ENCODE measurements around the gene SUSD5. TPM values are rescaled to one million over a fixed set of nuclear protein-coding genes. Genes with fewer than 3 reads are reported as not detected.

The SUSD5 gene
- total RNA-seq, 1 donor from 2014 or later: 3.1 TPM

DNA sequence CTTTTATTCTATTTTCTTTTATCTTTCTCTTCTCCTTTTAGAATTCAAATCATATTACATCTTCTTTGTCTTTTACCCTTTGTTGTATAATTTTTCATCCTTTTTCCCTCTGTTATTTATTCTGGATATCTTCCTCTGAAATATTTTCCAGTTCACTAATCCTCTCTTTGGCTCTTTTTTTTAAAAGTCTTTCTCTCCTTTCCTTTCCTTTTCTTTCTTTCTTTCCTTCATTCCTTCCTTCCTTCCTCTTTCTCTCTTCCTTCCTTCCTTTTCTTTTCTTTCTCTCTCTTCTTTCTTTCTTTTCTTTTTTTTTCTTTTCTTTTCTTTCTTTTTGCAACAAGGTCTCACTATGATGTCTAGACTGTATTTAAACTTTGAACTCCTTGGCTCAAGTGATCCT lies 9.3 kb downstream of the SUSD5 start:
- Histone ChIP-seq H3K79me2 (ENCODE audit: low read depth) (no peaks in the 10 kb centered on the region), H3K4me1 (no peaks in the 10 kb centered on the region), H3K27ac (no peak overlapping the region), H3K4me2 (no peak overlapping the region), H3K9ac (no peak overlapping the region), H3K4me3 (no peak overlapping the region), H3K27me3 (no peaks in the 10 kb centered on the region), H4K20me1 (ENCODE audit: low read depth) (no peaks in the 10 kb centered on the region), H3F3A (ENCODE audit: low read depth) (no peaks in the 10 kb centered on the region), H3K36me3 (peaks cover 14% of the 10 kb centered on the region), H3K9me3 (ENCODE audit: low read depth) (peaks cover 14% of the 10 kb centered on the region), H2AFZ (replicated peaks) (no peak overlapping the region)
- Mint-ChIP-seq H3K4me1 (no peaks in the 10 kb centered on the region), H3K4me3 (no peak overlapping the region), H3K36me3 (no peaks in the 10 kb centered on the region), H3K27me3 (ENCODE audit: insufficient read depth, low read depth) (no peaks in the 10 kb centered on the region), H3K27ac (no peak overlapping the region), H3K9me3 (peaks cover 10% of the 10 kb centered on the region)
- TF ChIP-seq EZH2phosphoT487 (IDR thresholded peaks at IDR 0.05) (no peak), EZH2 (IDR thresholded peaks at IDR 0.05) (no peak)
- TF ChIP-seq, protein P1, sequence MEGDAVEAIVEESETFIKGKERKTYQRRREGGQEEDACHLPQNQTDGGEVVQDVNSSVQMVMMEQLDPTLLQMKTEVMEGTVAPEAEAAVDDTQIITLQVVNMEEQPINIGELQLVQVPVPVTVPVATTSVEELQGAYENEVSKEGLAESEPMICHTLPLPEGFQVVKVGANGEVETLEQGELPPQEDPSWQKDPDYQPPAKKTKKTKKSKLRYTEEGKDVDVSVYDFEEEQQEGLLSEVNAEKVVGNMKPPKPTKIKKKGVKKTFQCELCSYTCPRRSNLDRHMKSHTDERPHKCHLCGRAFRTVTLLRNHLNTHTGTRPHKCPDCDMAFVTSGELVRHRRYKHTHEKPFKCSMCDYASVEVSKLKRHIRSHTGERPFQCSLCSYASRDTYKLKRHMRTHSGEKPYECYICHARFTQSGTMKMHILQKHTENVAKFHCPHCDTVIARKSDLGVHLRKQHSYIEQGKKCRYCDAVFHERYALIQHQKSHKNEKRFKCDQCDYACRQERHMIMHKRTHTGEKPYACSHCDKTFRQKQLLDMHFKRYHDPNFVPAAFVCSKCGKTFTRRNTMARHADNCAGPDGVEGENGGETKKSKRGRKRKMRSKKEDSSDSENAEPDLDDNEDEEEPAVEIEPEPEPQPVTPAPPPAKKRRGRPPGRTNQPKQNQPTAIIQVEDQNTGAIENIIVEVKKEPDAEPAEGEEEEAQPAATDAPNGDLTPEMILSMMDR (IDR thresholded peaks at IDR 0.05): no peak
- no peak for DNase-seq (ENCODE audit: low spot score)

DNA sequence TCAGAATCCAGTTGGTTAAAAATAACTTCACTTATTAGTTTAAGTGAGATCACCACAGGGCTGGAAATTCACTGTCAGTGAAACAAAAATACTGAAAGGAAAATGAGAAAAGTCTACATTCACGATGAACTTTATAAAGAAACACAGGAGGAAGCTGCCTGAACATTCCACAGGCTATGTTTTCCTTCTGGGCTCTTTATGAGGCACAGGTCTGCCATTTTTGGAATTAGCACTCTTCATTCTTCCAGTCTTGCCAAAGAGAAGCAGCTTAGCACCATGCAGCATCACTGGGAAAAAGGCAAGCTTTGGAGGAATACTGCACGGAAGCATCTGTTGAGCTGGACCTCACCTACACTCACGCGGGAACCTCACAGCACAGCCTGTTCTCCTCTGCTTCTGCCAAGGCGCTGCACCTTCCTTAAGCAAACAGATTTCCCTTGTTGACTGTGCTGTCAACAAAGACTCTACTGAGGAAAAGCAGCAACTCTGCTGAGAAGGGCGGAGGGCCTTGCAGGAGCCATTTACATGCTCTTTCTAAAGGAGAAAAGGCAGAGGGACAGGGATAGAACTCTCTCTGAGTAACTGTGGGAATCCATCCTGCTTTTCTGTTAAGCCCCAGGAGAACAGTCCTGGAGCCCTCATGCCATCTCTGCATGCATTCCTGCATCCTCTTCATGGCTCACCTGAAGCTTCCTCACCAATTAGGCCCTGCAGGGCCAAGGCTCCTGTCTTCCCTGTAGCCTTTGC lies 15.7 kb downstream of the SUSD5 start:
- TF ChIP-seq EZH2phosphoT487 (IDR thresholded peaks at IDR 0.05): no peak
- TF ChIP-seq EZH2 (IDR thresholded peaks at IDR 0.05): no peak
- TF ChIP-seq, protein P1 (IDR thresholded peaks at IDR 0.05): no peak
- H3K79me2 ChIP-seq (ENCODE audit: low read depth): no peaks in the 10 kb centered on the region
- H3K27me3 ChIP-seq: no peaks in the 10 kb centered on the region
- H3F3A ChIP-seq (ENCODE audit: low read depth): peaks cover 8% of the 10 kb centered on the region
- no peak overlapping the region for H3K4me2 ChIP-seq
- no peaks in the 10 kb centered on the region for H3K9me3 Mint-ChIP-seq
- no peak overlapping the region for H3K27ac Mint-ChIP-seq
- H3K27ac ChIP-seq: no peak overlapping the region
- H3K4me1 Mint-ChIP-seq: no peaks in the 10 kb centered on the region
- H3K27me3 Mint-ChIP-seq (ENCODE audit: insufficient read depth, low read depth): no peaks in the 10 kb centered on the region
- no peak overlapping the region for H3K4me3 Mint-ChIP-seq
- H3K9me3 ChIP-seq (ENCODE audit: low read depth): no peaks in the 10 kb centered on the region
- H3K36me3 Mint-ChIP-seq: no peaks in the 10 kb centered on the region
- no peak overlapping the region for H3K4me3 ChIP-seq
- no peak overlapping the region for H3K9ac ChIP-seq
- DNase-seq (ENCODE audit: low spot score): peak; percentile 8
- peaks cover 4% of the 10 kb centered on the region for H3K4me1 ChIP-seq
- H2AFZ ChIP-seq (replicated peaks): peak overlapping the region; percentile 97
- no peaks in the 10 kb centered on the region for H4K20me1 ChIP-seq (ENCODE audit: low read depth)
- H3K36me3 ChIP-seq: no peaks in the 10 kb centered on the region

DNA sequence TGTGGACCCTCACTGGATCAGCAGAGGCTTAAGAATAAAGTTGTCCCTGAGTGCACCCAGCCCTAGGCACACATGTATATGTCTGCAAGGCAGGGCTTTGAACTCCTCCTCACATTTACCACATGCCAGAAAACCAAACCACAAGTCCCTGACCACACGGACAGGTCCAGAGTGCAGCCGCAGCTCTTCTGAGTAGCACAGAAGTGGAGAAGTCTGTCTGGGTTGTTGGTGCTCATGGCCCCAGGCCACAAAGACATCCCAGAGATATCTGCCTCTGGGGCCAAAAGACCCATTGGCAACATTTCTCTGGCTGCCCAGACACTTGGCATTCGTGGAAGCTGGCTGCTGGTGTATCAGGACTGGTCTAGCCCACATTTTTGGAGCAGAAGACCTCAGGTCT lies 17.4 kb downstream of the SUSD5 start:
- Mint-ChIP-seq H3K27ac (no peak overlapping the region), H3K4me1 (peaks cover 3% of the 10 kb centered on the region), H3K36me3 (no peaks in the 10 kb centered on the region), H3K4me3 (no peak overlapping the region), H3K27me3 (ENCODE audit: insufficient read depth, low read depth) (no peaks in the 10 kb centered on the region), H3K9me3 (no peaks in the 10 kb centered on the region)
- Histone ChIP-seq H3K4me2 (no peak overlapping the region), H3K4me1 (peaks cover 18% of the 10 kb centered on the region), H3K36me3 (no peaks in the 10 kb centered on the region), H4K20me1 (ENCODE audit: low read depth) (no peaks in the 10 kb centered on the region), H3K27ac (no peak overlapping the region), H3K27me3 (no peaks in the 10 kb centered on the region), H3K79me2 (ENCODE audit: low read depth) (no peaks in the 10 kb centered on the region), H3F3A (ENCODE audit: low read depth) (peaks cover 19% of the 10 kb centered on the region), H2AFZ (replicated peaks) (no peak overlapping the region), H3K9me3 (ENCODE audit: low read depth) (no peaks in the 10 kb centered on the region), H3K9ac (no peak overlapping the region), H3K4me3 (no peak overlapping the region)
- DNase-seq (ENCODE audit: low spot score): no peak
- TF ChIP-seq, protein P1 (IDR thresholded peaks at IDR 0.05): no peak
- TF ChIP-seq EZH2 (IDR thresholded peaks at IDR 0.05) (no peak), EZH2phosphoT487 (IDR thresholded peaks at IDR 0.05) (no peak)

Measured in neural progenitor cell (in vitro differentiated cells).